Measurements from ENCODE around the gene ADD3. TPM values are rescaled to one million over a fixed set of nuclear protein-coding genes. Genes with fewer than 3 reads are reported as not detected.
A peak's percentile ranks its signal among the peaks of the same experiment; 100 is the strongest.
"Not testable (repeated sequence)": the region's sequence is repeated elsewhere in the genome, so short reads cannot be mapped to it uniquely, and the experiment has no call there.

Gene ADD3
- total RNA-seq, 1 donor from 2014 or later = 40.3 TPM

GRCh38 chr10:110035070-110035921 lies 27.5 kb downstream of the ADD3 start:
- no peak for ATAC-seq

DNA sequence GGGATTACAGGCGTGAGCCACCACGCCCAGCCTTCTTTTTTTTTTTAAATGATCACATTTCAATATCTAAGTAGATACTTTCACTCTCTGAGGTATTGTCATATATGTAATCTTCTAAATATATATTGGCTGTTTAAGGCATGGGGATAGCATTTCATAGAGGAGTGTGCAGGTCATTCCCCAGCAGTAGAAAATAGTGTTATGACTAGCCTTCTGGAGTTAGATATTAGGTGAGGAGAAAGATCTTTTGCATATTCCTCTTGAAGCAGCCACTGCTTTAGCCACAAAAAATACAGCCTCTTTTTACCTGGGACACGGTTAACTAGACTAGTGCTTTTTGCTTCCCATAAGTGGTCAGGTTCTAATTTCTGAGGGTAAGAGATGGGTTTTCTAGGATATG lies 28.9 kb downstream of the ADD3 start:
- no peak for ATAC-seq

GRCh38 chr10:110039254-110039653 lies 31.5 kb downstream of the ADD3 start:
- no peak for ATAC-seq

GRCh38 chr10:110040108-110040507 lies 32.3 kb downstream of the ADD3 start:
- no peak for ATAC-seq

DNA sequence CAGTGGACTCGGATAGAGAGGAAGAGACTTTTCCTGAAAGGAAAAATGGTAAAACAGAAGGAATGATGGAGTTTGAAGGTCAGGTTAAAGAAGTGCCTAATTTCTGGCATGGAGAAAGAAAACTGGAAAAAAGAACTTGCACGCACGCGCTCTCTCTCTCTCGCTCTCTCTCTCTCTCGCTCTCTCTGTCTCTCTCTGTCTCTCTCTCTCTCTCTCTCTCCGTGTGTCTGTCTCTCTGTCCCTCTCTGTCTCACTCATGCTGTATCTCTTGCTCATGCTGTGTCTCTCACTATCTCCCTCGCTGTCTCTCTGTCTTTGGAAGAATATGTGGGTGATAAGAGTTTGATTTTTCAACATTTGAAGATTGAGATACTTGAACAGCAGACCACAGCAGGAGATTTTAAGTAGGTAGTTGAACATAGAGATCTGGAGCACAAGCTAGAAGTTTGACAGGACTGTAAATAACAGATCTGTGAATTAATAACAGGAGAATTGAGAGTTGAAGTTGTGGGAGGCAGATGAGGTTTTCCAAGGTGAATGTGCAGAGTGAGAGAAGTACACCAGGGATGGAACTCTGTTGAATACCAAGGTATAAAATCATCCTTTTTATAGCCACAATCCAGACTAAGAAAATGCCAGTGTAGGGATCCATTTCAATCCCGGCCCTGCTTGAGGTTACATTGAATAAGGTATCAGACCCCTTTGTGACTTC lies 33.1 kb downstream of the ADD3 start:
- ATAC-seq = no peak

- no peak for ATAC-seq
These were observed 33.7 kb downstream of the ADD3 start for GRCh38 chr10:110041479-110041829.

DNA sequence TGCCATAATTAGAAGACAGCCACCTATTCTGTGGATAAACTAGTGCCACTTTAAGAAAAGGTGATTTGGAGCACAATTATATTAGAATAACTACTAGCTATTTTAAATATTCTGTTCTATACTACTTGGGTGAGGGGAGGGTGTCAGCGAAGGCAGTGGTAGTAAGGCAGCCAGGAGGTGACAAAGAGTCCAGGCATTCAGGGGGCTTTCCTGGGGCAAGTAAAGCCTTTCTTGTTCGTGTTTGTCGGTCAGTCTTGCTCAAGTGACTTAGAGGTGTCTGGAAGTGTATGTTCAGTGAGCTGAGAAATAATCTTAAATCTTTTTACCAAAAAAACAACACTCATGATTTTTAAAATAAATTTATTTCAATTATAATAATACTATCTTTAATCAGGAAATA lies 34.4 kb downstream of the ADD3 start:
- no peak for ATAC-seq

- ATAC-seq = no peak
These were observed 35.1 kb downstream of the ADD3 start for GRCh38 chr10:110042891-110043290.

GRCh38 chr10:110044681-110045080 lies 36.9 kb downstream of the ADD3 start:
- ATAC-seq = no peak

- no peak for ATAC-seq
These were observed 38.0 kb downstream of the ADD3 start for GRCh38 chr10:110045772-110046171.

GRCh38 chr10:110048145-110048544 lies 40.4 kb downstream of the ADD3 start:
- ATAC-seq = not testable (repeated sequence)

DNA sequence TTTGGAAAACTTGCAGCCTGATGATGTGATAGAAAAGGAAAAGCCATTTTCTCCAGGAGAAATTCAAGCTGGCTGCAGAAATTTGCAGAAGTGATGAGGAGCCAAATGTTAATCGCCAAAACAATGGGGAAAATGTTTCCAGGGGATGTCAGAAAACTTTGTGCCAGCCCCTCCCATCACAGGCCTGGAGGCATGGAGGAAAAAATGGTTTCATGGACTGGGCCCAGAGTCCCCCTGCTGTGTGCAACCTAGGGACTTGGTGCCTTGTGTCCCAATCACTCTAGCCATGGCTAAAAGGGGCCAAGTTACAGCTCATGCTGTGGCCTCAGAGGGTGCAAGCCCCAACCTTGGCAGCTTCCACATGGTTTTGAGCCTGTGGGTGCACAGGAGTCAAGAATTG lies 41.0 kb downstream of the ADD3 start:
- ATAC-seq = no peak

DNA sequence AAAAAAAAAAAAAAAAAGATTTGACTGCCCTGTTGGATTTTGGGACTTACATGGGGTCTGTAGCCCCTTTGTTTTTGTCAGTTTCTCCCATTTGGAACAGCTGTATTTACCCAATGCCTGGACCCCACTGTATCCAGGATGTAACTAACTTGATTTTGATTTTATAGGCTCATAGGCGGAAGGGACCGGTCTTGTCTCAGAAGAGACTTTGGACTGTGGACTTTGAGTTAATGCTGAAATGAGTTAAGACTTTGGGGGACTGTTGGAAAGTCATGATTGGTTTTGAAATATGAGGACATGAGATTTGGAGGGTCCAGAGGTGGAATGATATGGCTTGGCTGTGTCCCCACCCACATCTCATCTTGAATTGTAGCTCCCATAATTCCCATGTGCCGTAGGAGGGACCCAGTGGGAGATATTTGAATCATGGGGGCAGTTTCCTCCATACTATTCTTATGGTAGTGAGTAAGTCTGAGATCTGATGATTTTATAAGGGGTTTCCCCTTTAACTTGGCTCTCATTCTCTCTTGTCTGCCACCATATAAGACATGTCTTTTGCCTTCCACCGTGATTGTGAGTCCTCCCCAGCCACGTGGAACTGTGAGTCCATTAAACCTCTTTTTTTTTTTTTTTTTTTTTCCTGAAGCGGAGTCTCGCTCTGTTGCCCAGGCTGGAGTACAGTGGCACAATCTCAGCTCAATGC lies 42.3 kb downstream of the ADD3 start:
- ATAC-seq = not testable (repeated sequence)

GRCh38 chr10:110051487-110051886 lies 43.7 kb downstream of the ADD3 start:
- no peak for ATAC-seq

DNA sequence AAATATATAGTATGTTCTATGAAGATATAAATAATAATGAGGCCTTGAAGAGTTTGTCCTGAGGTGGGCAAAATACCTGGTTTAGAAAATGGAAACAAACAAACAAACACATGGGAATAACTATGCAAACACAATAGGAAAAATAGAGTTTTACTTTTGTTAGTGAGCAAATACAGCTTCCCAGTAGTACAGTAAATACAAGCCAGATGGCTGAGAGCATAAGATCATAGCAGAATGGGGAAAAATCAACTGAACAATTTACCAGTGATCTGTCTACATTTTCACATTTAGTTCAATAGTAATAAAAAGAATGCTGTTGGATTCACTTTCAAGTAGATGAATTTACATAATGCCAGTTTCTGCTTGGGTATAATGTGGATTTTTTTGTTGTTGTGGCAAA lies 45.1 kb downstream of the ADD3 start:
- ATAC-seq = no peak

DNA sequence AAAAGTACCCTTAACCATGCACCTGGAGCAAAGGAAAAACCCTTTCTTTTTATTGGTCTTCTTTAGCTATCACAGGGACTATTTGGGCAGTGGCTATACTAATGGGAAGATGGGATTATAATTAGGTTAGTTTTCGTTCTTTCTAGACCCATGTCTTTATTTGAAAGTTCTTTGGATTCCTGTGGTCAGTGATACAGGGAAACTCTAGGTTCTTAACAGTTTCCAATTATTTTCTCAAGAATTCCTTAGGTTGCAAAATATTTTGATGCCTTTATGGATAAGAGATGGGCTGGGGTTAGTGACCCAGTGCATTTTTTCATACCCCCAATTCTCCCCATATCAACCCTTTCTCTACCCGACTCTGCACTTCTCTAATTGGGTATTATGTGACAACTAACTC lies 49.0 kb downstream of the ADD3 start:
- no peak for ATAC-seq

GRCh38 chr10:110057456-110057855 lies 49.7 kb downstream of the ADD3 start:
- no peak for ATAC-seq

- ATAC-seq = no peak
These were observed 50.4 kb downstream of the ADD3 start for GRCh38 chr10:110058212-110058611.

DNA sequence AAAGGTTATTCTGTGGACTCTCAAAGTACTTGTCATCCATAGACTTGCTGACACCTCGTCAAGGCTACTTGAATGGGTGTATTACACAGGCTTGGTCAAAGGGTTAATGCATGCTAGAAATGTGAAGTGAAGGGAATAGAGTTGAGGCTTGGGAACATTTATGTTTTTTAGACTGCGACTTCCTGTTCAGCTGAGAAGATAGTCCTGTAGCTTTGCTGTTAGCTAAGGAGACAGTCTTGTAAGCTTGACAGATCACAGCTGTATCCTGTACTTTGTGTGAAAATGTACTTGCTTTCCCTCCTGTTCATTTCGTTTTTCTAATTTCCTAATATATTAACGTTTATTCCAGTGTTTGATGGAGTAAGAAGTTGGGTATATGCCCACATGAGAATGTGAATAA lies 52.1 kb downstream of the ADD3 start:
- no peak for ATAC-seq

DNA sequence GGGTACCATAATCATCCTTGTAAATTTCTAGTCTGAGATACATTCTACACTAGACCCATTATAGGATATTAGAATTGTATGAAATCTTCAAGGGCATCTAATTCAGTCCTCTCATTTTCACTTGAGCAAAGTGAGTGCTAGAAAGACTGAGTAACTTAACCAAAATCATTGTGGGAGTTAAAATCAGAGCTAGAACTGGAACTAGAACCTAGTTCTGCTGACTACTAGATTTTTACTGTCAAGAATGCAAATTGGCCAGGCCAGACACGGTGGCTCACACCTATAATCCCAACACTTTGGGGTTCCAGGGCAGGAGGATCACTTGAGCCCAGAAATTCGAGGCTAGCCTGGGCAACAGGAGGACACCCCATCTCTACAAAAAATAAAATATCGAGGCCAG lies 53.9 kb downstream of the ADD3 start:
- ATAC-seq = no peak

DNA sequence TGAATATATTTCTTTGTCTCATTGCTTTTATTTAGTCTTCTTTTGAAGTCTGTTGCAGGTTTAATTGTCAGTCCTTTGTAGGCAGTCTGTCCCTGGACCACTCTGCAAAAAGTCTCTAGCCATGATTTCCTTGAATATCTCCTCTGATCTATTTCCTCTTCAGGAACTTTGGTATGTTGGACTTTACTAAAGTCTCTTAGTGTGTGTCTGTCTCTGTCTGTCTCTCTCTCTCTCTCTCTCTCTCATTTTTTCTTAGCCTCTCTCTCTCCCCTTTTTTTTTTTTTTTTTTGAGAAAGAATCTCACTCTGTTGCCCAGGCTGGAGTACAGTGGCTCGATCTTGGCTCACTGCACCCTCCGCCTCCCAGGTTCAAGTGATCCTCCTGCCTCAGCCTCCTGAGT lies 57.5 kb downstream of the ADD3 start:
- no peak for ATAC-seq

- peak; percentile 33 for ATAC-seq
These were observed 60.4 kb downstream of the ADD3 start for GRCh38 chr10:110067960-110068770.

- ATAC-seq = no peak
These were observed 61.0 kb downstream of the ADD3 start for GRCh38 chr10:110068780-110069179.

Data from esophagus mucosa (tissue), 1 donor.